ENCODE data around the gene PAM16.

PAM16 gene

DNA sequence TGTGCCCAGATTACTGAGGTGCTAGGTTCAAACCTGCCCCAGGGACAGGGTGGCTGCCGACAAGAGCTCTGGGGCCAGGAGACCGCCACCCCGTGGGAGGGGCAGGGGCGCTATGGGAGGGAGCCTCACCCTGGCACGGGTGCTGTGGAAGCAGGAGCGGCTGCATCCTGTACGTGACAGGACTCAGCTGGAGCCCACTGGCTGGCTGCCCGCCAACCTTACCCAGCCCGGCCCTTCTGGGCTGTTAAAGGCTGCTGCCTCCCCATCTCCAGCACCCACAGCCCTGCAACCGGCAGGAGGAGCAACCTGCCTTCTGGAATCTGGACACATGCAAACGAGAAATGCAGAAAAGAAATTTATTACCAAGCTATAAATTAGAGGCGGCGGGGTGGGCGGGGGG lies 11.2 kb downstream of the PAM16 start:
- H3K9me3 ChIP-seq: no peaks in the 10 kb centered on the region
- peak overlapping the region in 1 of 2 donors; percentile 16 for H3K27ac ChIP-seq
- peaks cover 22 to 67% (median 54%) of the 10 kb centered on the region in 3 donors for H3K36me3 ChIP-seq
- H3K4me3 ChIP-seq: no peak overlapping the region
- H3K4me1 ChIP-seq: peaks cover 0 to 10% (median 4%) of the 10 kb centered on the region in 4 donors
- intact Hi-C loops (cut with DNase I; ENCODE audit: low total_unique reads): no loop called here
- DNase-seq: no peak
- TF ChIP-seq, protein P1, sequence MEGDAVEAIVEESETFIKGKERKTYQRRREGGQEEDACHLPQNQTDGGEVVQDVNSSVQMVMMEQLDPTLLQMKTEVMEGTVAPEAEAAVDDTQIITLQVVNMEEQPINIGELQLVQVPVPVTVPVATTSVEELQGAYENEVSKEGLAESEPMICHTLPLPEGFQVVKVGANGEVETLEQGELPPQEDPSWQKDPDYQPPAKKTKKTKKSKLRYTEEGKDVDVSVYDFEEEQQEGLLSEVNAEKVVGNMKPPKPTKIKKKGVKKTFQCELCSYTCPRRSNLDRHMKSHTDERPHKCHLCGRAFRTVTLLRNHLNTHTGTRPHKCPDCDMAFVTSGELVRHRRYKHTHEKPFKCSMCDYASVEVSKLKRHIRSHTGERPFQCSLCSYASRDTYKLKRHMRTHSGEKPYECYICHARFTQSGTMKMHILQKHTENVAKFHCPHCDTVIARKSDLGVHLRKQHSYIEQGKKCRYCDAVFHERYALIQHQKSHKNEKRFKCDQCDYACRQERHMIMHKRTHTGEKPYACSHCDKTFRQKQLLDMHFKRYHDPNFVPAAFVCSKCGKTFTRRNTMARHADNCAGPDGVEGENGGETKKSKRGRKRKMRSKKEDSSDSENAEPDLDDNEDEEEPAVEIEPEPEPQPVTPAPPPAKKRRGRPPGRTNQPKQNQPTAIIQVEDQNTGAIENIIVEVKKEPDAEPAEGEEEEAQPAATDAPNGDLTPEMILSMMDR (IDR thresholded peaks at IDR 0.05): no peak
- no peaks in the 10 kb centered on the region for H3K27me3 ChIP-seq

DNA sequence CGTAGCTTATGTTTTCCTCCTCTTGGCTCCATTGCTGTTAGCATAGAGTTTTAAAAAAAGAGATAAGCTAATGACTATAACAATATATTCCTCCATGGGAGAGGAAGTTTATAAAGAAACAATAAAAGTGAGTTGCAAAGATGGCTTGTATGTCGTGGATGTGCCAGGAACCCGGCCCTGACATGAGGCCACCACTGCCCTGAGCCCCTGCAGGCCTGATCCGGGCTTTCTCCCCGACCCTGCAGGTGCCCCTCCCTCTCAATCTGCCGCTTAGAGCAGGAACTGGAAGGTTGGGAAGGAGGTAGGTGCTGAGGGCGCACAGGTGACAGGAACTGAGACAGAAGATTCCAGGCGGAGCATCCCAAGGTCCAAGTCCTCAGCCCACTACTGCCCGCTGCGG lies 11.7 kb downstream of the PAM16 start:
- intact Hi-C loops (cut with DNase I; ENCODE audit: low total_unique reads): no loop called here
- no peaks in the 10 kb centered on the region for H3K27me3 ChIP-seq
- peak overlapping the region in 1 of 2 donors; percentile 16 for H3K27ac ChIP-seq
- no peaks in the 10 kb centered on the region for H3K9me3 ChIP-seq
- TF ChIP-seq, protein P1 (IDR thresholded peaks at IDR 0.05): no peak
- H3K4me1 ChIP-seq: peaks cover 0 to 10% (median 4%) of the 10 kb centered on the region in 4 donors
- no peak overlapping the region for H3K4me3 ChIP-seq
- no peak for DNase-seq
- peaks cover 27 to 72% (median 59%) of the 10 kb centered on the region in 3 donors for H3K36me3 ChIP-seq

GRCh38 chr16:4338712-4339299 lies 12.3 kb downstream of the PAM16 start:
- intact Hi-C loops (cut with DNase I; ENCODE audit: low total_unique reads): no loop called here
- Histone ChIP-seq H3K4me3 (no peak overlapping the region), H3K9me3 (no peaks in the 10 kb centered on the region), H3K4me1 (peaks cover 0 to 10% (median 4%) of the 10 kb centered on the region in 4 donors), H3K27me3 (no peaks in the 10 kb centered on the region), H3K27ac (peak overlapping the region in 1 of 2 donors; percentile 1), H3K36me3 (peaks cover 27 to 75% (median 61%) of the 10 kb centered on the region in 3 donors)
- DNase-seq: no peak
- TF ChIP-seq, protein P1 (IDR thresholded peaks at IDR 0.05): no peak

DNA sequence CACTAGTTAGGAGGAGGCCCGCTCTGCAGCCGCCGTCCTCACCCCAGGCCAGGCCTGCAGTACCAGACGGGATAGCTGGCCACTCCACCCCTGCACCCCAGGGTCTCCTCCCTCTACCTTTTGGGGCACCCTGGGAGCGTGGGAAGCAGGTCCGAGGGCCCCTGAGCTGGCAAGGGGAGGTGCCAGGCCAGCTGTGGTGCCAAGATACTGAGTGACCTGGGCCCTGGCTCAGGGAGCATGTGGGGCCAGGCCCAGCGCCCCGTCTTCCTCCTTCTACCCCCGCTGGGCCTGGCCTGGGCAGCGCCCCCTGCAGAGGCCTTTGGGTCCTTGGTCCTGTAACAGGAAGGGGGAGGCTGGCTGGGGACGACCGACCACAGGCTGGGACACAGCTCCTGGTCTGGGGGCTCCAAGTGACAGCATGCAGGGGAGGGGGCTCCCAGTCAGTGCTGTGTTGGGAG lies 13.0 kb downstream of the PAM16 start:
- intact Hi-C loops (cut with DNase I; ENCODE audit: low total_unique reads): no loop called here
- TF ChIP-seq, protein P1 (IDR thresholded peaks at IDR 0.05): no peak
- peak overlapping the region in 1 of 2 donors; percentile 1 for H3K27ac ChIP-seq
- H3K27me3 ChIP-seq: no peaks in the 10 kb centered on the region
- H3K36me3 ChIP-seq: peaks cover 27 to 80% (median 68%) of the 10 kb centered on the region in 3 donors
- no peak overlapping the region for H3K4me3 ChIP-seq
- no peaks in the 10 kb centered on the region for H3K9me3 ChIP-seq
- DNase-seq: no peak
- H3K4me1 ChIP-seq: peaks cover 0 to 10% (median 4%) of the 10 kb centered on the region in 4 donors

DNA sequence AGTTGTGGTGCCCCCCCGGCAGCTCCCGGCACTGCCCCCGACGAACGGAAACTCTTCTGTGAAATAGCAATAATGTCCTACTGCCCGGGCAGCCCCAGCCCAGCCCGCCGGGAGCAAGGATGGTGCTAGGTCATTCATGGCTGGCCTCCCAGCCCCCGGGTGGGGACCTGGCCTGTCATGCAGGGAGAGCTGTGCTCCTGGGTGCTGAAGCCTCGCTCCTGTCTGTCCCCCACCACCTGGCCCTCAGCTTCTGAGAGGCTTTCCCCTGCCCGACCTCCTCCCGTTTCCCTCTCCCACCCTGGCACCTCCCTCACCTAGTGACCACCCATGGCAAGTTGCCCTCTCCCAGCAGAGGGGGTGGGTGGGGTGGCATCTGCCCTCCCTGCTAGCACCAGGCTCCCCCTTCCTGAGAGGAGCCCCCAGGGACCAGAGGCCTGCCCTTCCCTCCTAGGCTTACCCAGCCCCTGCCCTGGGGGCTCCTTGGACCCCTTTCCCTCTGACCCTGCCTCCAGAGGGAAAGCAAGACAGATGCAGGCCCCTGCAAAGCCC lies 13.5 kb downstream of the PAM16 start:
- H3K9me3 ChIP-seq: no peaks in the 10 kb centered on the region
- H3K27me3 ChIP-seq: no peaks in the 10 kb centered on the region
- TF ChIP-seq, protein P1 (IDR thresholded peaks at IDR 0.05): no peak
- peak overlapping the region in 1 of 2 donors; percentile 1 for H3K27ac ChIP-seq
- H3K36me3 ChIP-seq: peaks cover 27 to 80% (median 73%) of the 10 kb centered on the region in 3 donors
- no peak overlapping the region for H3K4me3 ChIP-seq
- peaks cover 0 to 10% (median 4%) of the 10 kb centered on the region in 4 donors for H3K4me1 ChIP-seq
- intact Hi-C loops (cut with DNase I; ENCODE audit: low total_unique reads): no loop called here
- no peak for DNase-seq
